Brain pericyte (primary cell): ENCODE results near the gene MITF.

Experiments
- DNase-seq: peaks from one replicate; pipeline ENCODE4 v3.0.0-alpha.2; 2012; ENCODE audit warnings: low read depth, low spot score

The MITF gene, protein sequence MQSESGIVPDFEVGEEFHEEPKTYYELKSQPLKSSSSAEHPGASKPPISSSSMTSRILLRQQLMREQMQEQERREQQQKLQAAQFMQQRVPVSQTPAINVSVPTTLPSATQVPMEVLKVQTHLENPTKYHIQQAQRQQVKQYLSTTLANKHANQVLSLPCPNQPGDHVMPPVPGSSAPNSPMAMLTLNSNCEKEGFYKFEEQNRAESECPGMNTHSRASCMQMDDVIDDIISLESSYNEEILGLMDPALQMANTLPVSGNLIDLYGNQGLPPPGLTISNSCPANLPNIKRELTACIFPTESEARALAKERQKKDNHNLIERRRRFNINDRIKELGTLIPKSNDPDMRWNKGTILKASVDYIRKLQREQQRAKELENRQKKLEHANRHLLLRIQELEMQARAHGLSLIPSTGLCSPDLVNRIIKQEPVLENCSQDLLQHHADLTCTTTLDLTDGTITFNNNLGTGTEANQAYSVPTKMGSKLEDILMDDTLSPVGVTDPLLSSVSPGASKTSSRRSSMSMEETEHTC

DNA sequence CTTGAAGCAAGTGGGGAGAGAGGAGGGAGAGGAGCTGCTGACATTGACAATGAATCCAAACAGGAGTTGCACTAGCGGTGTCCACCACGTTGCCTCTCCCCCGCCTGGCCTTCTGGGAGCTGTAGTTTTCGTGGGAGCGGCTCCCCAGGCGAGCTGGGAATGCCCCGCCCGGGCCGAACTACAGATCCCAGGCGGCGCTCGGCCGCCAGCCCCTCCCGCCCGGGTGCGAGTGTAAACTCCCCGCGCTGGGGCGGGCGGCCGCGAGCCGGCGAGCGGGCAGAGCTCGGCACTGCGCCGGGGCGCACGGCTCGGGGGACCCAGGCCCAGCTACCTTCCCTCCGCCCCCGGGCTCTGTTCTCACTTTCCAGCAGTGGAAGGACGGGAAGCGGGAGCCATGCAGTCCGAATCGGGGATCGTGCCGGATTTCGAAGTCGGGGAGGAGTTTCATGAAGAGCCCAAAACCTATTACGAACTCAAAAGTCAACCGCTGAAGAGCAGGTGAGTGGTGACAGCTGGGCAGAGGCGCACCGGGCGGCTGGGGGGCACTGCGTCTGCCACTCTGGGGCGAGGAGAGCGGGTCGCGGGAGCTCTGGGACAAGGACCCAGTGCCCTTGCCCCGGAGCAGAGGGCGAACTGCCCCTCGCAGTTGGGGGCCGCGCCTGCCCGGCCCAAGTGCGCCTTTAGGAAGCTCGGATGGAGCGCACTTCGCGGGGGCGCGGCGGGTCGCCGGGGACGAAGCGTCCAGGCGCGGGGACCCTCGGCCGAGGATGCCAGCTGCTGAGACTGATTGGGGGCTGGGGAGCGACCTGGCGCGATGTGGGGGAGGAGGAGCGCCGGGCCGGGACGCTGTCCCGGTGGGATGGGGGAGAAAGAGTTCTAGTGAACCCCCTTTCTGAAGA is at the start of gene MITF:
Gene MITF (plus strand): TSS at position 261 of the 899 bp plus-strand sequence. CDS start 134 bp downstream, at position 395.
- peak; percentile 71 for DNase-seq

- no peak for DNase-seq
Observed at GRCh38 chr3:69691860-69692259, 47.4 kb upstream of the MITF start.

GRCh38 chr3:69692761-69693160 is 46.5 kb upstream of the MITF start:
- DNase-seq: no peak

GRCh38 chr3:69695443-69695842 is 43.8 kb upstream of the MITF start:
- DNase-seq: no peak

DNA sequence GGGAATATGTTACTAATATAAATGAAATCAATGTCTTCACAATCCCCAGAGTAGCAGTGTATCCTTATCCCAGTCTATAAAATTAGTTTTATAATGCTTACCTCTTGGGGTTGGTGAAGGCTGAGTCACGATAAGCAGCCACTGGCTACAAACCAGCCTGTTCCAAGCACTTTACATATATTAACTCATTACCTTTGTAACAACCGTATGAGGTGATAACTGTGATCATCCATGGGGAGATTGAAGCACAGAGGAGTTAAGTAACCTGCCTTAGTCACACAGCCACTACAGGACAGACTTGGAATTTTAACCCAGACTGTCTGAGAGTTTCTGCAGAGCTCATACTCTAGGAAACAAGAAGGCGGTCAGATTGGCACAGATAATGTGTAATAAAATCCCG is 43.3 kb upstream of the MITF start:
- DNase-seq: no peak

DNA sequence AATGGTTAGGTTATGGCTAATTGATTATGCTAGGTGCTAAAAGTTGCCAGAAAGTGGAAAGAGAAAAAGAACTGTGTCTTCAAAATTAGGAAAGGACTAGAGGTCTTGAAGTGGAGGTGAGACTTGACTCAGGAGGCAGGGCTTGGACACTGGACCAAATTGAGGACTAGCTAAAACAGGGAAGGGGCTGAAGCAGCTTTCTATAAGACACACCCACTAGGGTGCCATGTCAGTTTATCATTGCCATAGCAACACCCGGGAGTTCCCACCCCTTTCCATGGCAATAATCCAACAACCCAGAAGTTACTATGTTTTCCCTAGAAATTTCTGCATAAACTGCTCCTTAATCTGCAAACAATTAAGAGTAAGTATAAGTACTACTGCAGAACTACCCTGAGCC is 42.9 kb upstream of the MITF start:
- no peak for DNase-seq

GRCh38 chr3:69697381-69697780 is 41.9 kb upstream of the MITF start:
- DNase-seq: no peak

GRCh38 chr3:69698728-69699127 is 40.5 kb upstream of the MITF start:
- no peak for DNase-seq

GRCh38 chr3:69699183-69699582 is 40.1 kb upstream of the MITF start:
- no peak for DNase-seq

GRCh38 chr3:69700949-69701348 is 38.3 kb upstream of the MITF start:
- DNase-seq: no peak

GRCh38 chr3:69710153-69710977 is 28.9 kb upstream of the MITF start:
- DNase-seq: no peak

DNA sequence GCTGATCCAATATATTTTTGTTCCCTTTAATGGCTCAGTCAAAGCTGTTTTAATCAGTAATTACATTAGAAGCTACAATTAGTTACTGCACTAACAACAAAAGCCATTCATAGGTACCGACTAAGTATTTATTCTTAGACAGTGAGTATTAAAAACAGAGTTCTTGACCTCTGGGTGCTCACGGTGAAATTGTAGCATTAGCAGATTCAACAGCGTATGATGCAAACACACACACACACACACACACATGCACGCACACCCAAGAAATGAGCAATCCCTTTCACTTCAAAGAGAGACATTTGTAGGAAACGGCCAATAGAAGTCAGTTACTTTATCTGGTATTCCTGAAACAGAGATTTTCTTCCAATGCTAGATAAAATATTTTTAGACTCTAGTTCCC is 27.0 kb upstream of the MITF start:
- no peak for DNase-seq

- DNase-seq: no peak
Observed at GRCh38 chr3:69712933-69713332, 26.3 kb upstream of the MITF start.

DNA sequence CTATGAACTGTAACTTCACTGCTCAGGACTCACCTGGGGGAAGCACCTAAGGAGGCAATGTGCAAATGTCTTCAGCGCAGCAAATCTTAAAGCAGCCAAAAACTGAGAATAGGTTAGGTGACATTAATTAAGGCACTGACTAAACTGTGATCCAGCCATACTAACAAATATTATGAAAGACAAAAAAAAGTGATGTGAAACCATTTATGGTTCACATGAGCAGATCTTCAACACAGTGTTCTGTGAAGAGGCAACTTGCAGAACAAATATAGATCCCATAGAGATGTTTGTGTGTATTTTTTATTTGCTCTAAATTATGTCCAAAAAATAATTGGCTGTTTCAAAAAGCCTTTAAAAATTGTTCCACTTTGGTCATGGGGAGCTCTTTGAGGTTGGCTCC is 24.1 kb upstream of the MITF start:
- no peak for DNase-seq

- no peak for DNase-seq
Observed at GRCh38 chr3:69716119-69716518, 23.1 kb upstream of the MITF start.

DNA sequence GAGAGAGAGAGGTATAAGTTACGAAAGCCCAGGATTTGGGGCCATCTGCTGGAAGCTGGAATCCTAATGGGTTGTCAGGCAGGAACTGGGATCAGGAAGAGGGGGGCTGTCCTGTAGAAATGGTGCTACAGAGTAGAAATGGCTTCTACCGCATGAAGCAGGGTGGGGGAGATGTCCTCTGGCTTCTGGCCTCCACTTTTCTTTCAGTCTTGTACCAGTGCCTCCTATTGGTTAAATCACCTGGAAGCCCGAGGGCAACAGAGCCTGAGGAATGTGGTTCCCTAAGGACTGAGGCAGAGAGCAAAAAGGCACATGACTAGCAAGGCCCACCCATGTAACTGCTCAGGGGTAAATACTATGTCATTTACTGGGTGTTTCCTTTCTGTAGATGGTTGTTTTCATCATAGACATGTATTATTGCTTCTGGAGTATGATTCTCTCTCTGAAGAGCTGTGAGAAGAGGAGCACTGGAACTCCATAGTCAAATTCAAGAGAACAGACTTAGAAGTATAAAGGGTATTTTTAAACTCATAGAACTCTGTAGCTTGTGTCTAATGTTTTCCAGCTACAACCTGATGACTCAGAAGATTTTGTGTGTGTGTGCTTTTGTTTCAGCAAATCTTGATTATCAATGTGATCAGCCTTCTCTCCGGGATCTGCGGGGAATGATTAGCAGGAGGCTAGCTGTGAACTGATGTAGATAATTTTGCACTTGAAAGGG is 20.2 kb upstream of the MITF start:
- DNase-seq: no peak

DNA sequence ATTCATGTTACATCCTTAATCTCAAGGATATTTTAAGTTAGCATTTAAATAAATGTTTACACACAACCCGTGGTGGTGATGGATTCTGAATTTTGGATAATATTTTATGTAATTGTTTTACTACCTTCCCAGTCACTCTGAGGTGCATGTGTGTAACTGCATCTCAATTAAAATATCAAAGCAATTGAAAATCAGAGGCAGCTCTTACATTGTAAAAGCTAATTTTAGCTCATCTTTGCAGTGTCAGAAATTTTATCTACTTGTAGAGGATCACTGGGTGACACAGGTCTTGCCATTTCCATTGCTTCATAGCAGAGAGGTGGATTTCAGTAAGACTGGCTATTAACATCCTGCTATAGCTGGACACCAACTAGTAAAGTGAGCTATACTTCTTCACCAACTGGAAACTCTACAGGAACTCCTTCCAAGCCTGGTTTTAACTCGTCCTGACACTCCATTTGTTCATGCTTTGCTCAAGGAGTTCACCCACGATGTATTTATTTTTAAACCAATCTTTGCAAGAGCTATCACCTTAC is 19.6 kb upstream of the MITF start:
- no peak for DNase-seq

GRCh38 chr3:69720824-69721223 is 18.4 kb upstream of the MITF start:
- DNase-seq: no peak

GRCh38 chr3:69723389-69723788 is 15.9 kb upstream of the MITF start:
- no peak for DNase-seq

GRCh38 chr3:69724722-69725435 is 14.4 kb upstream of the MITF start:
- no peak for DNase-seq
